ENCODE data around the gene HDAC4.
"Not testable (repeated sequence)": the region's sequence is repeated elsewhere in the genome, so short reads cannot be mapped to it uniquely, and the experiment has no call there.

HDAC4 gene

DNA sequence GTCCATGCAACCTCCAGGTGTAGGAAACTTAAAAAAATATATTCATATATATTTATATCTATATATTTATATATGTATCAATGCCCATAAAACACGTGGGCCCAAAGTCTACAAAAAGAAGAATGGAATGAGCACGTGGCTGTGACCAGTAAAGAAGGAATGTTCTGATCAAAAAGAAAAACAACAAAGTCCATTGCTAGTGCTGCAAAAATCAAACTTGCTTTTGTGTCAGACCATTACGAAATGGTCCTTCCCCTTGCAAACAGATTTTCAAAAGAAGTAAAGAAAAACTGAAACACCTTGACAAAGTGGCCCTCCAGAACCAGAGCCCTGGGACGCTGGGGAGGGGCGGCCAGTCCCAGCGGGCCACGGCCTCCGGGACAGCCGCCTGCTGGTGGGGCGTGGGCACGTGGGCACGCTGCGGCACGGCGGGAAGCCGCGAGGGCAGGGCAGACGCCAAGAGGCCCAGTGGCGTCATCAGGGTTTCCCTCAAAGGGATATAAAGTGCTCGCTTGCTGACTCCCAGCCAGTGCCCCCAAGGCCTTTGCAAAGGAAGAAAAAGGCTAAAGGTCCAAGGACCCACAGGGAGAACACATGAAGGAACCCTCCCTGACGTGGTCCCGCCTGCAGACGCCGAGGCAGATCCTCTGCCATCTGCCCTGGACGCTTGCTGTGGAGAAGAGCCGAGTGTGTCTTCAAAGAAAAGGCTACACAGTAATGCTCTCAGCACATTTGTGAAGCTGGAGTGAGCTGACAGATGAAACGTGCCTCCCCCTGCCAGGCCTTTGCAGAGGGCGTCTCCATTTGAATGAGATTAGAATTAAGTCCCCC lies 351.2 kb downstream of the HDAC4 start:
- DNase-seq = no peak

DNA sequence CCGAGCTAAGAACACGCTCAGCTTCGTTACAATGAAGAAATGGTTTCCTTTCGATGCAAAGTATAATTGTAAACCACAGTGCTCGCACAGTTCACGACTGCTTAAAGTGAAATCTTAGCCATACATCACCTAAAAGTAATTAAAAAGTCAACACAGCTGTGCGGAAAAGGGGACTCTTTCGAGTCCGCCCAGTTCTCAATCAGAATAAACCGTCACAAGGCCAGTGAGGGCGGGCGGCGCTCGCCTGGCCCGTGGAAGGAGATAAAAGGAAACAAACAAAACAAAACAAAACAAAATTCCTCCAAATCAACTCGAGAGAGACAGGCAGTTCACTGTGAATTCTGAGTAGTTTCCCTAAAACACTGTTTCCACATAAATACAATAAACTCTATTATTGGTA lies 352.1 kb downstream of the HDAC4 start:
- no peak for DNase-seq

DNA sequence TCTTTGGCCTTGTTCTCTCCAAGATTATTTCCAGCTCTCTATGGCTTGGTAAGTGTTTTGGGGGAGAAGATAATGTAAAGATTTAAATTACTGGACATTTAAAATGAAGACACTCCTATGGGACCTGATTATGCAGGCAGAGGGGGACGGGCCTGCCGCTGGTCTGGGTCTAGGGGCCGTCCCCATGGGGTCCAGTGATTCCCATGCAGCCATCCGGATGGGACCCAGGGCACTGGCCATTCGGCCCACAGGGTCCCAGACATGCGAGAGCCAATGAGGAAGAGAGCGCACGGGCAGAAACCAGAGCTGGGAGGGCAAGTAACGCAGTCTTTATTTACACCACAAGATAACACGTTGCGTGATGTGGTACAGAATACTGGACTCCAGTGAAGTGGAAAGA lies 353.0 kb downstream of the HDAC4 start:
- no peak for DNase-seq

DNA sequence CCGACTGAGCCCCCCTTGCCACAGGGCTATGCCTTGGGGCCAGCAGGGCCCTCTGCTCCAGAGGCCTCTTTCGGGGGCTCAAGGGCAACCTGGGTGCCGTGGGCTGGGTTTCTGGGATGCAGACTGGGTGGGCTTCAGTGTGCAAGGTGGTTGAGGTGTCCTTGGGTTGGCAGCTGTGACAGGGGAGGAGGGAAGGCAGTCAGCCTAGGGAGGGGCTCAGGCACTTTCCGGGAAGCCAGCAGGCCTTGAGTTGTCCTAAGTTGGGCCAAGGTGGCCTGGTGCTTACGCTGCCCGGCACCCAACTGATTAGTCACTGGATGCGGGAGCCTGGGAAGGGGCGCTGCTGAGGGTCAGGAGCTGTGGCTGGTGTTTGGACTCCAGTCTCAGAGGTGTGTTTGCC lies 353.4 kb downstream of the HDAC4 start:
- no peak for DNase-seq

DNA sequence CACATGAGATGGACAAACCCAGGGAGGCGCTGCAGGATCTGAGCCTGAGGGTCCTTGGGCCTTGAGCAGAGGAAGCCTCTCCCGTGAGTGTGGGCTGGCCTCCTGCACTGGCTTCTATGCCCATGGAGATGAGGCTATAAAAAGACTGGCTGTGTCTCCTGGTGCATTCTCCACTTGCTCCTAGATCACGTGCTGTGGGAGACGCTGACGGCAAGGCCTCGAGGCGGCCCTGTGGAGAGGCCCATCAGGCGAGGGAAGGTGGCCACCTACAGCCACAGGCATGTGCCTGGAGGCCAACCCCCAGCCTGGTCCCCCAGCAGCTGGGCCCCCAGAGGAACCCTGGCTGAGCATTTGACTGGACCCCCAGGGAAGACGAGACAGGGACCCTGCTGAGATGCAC lies 354.0 kb downstream of the HDAC4 start:
- DNase-seq = no peak

DNA sequence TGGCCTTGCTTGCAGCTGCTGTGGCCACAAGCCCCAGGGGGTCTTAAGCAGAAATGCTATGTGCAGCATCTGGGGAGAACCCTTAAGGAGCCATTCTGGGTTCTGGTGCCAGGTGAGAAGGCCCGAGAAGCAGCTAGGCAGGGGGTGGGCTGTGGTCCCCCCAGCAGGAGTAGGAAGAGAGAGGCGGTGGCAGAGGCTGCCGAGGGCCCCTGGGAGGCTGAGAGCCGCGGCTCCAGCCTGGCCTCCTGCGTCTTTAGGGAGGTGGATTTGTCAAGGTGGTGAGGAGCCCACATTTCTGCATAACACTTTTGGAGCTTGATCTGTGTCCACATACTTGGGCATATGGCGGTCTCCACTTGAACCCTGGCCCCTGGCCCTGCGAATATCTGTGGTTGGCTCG lies 356.5 kb downstream of the HDAC4 start:
- DNase-seq = no peak

DNA sequence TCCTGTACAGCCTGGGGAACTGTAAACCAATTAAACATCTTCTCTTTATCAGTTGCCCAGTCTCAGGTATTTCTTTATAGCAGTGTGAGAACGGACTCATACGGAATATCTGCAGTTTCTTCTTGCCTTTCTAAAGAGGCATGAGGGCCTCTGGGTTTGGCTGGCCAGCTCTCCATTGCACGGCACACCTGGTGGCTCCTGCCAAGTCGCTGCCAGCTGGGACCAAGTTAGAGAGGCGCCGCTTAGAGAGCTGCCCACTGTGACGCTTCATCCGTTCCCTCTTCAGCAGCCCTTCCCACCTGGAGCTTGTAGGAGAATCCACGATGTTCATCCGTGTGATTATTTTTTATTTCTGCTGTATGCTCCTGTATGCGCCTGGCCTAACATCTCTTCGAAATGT lies 357.5 kb downstream of the HDAC4 start:
- DNase-seq = no peak

DNA sequence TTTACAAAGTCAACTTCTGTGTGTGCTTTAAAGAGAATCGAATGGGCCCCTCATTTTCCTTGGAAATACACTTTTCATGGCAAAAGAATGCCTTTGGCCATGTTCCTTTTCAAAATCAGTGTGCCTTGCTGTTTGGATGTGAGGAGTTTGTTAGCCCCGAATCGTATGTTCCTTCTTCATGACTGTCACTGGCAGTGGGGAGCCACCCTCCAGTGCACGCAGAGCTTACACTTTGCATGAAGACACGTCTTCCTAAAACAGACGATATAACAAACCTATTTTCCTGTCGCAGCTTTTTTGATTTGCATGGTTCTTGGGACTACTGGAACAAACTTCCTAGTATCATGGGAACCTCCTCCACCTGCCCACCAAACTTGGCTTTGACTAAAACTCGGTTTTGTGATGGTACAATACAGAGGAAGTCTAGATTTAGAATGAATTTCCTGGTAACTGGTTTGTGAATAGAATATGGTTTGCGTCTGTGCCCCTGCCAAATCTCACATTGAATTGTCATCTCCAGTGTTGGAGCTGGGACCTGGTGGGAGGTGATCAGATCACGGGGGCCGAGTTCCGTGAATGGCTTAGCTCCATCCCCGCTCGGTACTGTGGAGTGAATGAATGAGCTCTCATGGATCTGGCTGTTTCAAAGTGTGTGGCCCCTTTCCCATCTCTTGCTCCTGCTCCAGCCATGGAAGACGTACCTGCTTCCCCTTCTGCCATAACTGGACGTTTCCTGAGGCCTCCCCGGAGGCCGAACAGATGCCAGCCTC lies 358.1 kb downstream of the HDAC4 start:
- DNase-seq = no peak

DNA sequence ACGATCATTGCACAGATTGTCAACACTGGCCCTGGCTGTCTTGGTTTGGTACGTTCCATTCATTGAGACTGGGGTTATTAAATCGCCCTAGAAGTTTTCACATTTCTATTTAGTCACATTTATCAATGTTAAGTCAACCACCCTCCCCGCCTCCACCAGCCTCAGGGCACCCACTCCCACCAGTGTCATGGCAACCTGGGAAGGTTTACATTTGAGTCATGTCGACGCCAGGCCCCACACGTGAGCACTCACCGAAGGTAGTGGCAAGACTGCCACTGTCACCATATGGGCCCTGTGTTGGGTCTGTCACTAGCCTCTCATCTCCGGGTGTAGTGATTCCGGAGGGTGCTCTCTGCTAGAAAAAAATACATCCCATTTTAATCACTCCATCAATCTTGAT lies 358.8 kb downstream of the HDAC4 start:
- DNase-seq = no peak

DNA sequence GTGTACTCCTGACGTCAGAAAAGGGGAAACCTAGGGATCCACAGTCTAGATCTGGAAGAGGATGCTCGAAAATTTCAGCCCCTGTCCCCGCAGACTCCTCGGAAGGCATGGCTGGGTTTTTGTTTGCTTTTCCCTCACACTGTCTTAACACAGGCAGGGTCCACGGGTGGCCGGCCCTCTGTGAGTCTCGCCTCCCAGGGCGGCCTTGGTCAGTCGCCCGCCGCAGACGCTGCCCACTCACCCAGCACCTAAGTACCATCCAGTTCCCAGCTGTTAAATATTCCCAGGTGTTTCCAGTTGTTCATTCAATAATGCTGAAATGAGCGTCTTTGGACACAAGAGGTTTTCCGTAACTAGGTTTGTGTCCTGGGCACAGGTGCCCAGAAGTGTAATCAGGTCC lies 359.8 kb downstream of the HDAC4 start:
- DNase-seq = no peak

DNA sequence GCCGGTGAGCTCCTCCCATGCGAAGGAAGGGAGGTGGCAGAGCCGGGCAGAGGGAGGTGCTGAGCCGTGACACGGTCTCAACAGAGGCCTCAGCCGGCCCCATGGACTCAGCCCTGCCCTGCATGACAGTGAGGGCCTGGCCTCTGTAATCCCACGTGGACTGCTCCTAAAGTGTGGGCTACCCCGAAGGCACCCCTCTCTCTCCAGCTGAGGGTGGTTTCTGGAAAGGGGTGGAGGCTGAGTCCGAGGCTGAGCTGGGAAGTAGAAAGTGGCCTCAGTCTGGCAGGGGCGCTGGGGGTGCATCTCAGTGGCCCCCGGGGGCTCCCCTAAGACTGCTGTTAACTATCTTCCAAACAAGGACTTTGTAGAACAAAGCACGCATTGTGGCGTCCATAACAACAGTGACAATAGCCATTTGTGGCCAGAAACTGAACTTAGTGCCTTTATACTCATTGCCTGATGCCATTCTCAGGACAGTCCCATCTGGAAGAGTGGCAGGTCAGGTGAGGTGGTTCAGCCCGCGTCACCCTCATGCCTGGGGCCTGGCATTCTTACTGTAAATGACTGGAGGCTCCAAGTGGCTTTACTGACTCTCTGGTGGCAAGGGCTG lies 360.6 kb downstream of the HDAC4 start:
- no peak for DNase-seq

DNA sequence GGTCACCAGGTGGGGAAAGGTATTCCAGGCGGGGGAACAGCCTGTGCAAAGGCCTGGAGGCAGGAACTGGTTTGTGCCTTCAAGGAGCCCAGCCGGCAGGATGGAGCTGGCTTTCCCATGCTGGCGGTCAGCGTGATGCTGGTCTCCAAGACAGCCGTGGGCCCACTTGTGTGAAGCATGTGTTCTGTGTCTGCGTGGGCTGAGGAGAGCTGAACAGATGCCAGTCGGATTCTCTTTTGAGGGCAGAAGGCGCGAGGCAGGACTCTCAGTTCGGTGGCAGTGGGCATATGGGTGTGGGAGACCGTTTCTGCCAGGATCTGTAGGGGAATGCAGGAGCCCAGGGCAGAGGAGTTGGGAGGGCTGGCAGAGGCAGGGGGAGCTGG lies 361.4 kb downstream of the HDAC4 start:
- no peak for DNase-seq

DNA sequence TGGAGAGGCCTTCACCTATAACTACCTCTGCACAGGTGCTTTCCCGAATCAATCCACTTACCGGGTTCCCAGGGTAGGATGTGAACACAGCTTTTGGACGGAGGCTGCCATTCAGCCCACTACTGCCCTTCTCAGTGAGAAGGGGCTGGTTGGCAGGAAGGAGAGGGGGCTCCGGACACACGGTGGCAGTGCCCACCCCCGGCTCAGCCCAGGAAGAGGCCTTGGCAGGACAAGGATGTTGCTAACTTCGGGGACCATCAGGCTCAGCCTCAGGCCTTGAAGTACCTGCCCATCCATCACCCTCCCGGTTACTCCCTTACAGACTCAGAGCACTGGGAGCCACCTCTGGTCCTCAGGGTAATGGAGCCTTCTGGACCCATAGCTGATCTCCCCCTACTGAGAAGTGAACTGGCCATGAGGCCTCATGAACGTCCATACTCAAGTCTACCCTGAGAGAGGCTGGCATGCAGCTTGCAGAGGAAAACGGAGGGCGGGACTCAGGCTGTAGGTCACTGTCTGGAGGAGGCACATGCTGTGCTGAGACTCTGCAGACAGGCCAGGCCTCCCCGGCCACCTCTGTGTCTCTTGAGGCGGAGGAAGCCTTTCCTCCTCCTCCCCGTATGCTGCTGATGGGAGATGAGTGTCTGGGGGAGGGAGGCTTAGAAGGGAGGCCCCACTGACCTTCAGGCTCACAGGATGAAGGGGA lies 361.9 kb downstream of the HDAC4 start:
- DNase-seq = no peak

DNA sequence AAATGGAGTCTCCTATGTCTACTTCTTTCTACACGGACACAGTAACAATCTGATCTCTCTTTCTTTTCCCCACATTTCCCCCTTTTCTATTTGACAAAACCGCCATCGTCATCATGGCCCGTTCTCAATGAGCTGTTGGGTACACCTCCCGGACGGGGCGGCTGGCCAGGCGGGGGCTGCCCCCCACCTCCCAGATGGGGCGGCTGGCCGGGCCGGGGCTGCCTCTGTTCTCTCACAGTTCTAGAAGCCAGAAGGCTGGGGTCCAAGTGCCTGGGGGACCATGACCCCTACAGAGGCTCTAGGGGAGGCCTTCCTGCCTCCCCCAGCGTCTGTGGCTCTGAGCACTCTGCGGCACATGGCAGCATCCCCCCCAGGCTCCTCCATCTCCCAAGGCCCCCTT lies 362.5 kb downstream of the HDAC4 start:
- DNase-seq = not testable (repeated sequence)

DNA sequence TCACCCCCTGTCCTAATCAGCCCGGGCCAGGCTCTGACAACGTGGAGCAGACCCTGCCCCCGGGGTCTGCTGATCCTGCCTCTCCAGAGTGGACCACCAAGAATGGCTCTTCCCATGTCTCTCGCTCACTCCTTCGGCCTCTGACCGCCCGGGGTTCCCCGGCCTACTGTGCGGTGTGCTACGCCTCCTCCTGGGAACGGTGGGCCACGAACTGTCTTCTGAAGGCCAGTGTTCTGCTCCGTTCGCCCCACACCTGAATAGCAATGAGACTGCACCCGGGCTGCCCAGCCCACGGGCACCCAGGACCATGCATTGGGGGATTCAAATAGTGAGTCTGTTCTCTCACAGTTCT lies 363.3 kb downstream of the HDAC4 start:
- no peak for DNase-seq

DNA sequence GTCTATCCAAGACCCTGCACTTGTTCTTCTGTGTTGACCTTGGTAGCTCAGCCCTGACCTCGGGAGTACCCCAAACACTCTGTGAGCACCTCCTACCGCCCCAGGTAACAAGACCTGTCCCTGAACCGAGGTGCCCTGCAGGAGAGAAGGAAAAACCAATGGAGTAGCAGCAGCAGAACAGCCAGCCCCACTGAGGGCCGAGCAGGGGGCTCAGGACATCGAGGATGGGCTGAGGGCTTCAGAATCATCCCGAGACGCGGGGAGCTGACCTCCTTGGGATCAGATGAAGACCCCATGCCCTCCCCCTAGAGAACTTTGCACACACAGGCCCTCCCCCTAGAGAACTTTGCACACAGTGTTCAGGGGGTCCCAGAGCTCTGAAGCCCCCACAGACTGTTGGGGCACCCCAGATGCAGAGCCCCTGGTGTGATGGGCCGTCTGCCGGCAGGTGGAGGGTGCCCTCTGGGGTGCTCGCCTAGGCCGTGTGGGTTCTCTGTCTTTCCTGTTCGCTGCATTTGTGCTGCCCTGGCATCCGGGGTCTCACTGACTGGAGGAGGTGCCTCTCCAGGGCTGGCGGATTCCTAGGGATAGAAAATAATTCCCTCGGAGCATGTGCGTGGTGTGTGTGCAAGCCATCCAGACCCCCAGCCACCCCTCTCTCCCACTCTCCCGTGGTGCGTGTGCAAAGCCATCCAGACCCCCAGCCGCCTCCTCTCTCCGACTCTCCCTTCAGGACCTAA lies 363.8 kb downstream of the HDAC4 start:
- DNase-seq = no peak

DNA sequence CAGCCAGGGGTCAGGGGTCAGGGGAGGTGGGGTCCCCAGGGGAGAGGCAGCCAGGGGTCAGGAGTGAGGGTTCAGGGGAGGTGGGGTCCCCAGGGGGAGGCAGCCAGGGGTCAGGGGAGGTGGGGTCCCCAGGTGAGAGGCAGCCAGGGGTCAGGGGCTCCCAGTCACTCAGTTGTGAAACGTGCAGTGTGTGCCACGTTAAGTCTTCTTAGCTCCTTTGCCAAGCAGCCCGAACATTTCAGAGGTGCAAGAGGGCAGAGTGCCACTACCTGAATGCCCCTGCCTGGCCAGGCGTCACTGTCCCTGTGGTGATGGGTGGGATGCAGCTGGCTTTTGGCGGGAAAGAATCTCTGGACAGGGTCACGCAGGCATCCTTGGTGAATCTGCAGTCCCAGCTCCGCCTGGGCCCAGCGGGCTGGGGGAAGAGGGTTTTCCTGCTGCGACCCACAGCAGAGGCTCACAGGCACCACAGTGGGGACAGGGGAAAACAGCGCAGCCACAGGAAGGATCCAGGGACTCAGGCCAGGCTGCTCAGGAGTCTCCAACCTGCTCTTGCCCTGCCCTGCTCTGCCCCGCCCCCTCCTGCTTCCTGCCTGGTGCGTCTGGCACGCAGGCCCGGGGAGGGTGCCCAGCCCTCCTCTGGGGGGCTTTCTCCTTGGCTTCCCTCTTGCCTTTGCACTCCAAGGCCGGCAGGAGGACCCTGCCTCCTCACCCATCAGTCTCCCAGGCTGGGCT lies 364.7 kb downstream of the HDAC4 start:
- no peak for DNase-seq

DNA sequence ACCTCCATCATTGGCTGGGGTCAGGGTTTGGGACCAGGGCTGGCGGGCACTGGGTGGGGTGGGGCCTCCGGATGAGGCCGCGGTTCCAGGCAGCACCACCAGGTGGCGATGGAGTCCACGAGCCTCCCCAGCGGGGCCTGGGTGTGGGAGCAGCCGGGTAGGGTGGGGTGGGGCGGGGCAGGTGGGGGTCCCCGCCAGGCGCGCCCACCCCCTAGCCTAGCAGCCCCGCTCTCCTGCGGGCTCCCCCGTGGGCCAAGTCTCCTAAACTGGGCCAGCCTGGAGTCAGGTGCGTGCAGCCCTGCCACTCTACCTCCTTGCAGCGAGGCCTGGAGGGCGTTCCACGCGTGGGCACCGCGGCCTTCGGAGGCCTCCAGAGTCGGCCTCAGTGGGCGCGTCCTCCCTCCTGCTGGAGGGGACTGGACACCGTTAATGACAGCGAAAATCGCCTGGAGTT lies 365.4 kb downstream of the HDAC4 start:
- DNase-seq = peak; percentile 71

DNA sequence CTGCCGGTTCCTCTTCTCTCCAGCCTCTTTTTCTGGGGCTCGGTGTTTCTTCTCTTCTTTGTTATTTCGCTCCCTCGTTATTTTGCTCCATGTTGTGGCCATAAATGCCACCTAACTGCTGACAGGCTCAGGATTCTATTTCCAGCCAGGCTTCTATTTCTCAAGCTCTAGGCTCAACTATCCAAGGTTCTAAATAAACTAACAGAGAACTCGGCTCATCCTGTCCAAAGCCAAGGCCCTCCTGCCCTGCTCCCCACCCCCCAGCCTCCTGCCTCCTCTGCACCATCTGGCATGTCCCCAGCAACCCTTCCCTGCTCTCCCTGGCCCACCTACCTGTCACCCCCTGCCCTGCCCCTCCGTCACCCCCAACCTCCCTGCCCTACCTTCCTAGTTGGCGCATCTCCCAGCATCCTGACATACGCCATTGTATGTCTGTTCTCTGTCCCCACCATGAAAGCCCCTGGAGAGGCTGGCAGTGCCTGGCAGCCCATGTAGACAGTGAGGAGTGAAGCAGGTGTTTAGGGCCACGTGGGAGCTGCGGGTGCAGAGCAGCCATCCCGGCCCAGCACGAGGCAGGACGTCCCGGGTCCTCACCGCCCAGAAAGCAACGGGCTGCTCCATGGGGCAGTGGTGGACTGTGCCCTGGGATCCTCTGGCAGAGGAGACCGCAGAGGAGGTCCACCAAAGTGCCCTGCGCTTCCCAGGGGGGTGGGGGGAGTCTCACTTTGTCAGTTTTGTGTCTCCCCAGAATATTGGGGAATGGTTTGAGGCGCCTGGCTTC lies 366.1 kb downstream of the HDAC4 start:
- no peak for DNase-seq

DNA sequence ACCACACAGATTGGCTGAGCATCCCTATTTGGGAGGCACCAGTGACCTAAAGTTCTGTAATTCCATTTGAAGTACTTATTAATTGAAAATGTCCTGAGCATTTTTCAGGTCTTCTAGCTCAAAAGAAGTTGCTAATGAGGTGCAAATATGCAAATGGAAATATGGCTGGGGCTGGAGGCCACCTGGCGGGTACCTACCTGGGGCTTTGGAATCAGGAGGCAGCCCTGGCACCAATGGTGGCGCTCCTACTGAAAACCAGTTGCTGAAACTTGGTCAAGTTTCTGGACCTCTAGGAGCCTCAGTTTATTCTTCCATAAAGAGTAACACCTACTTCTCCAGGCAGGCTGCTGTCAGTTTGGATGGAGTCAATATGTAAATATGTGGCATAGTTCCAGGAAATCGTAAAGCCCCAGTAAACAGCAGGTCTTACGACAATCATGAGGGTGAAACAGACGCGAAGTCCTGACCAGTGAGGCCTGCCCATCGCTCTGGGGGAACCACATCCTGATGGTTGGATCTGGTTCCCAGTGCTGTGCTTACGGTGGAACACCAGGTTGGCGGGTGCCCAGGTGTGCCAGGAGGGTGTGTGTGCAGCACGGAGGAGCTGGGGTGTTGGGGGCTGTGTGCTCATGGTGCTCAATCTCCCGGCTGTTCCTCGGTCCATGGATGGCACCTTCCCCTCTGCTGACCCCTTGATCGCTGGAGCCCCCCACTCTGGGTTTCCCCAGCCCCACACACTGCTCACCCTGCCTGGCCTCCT lies 366.8 kb downstream of the HDAC4 start:
- no peak for DNase-seq
